Measurements from ENCODE around the gene DPEP2NB. TPM values are rescaled to one million over a fixed set of nuclear protein-coding genes. Genes with fewer than 3 reads are reported as not detected.

Gene DPEP2NB
- total and polyA plus RNA-seq, 2 donors (not counting 3 experiments of a cell fraction or from before 2014, with no cell fraction given): not detected

- DNase-seq (ENCODE audit: low read depth, low spot score) (no peak), FAIRE-seq (no peak)
- H4K20me1 ChIP-seq (replicated peaks; ENCODE audit: control insufficient read depth, extremely low read depth, insufficient read depth, low read length): no peaks in the 10 kb centered on the region
- no peak overlapping the region for H3K4me2 ChIP-seq (ENCODE audit: insufficient read depth, low read length)
- H3K4me3 ChIP-seq (replicated peaks in 1 of 3; ENCODE audit: insufficient read depth in 1 of 3, low read depth in 1 of 3, low read length in 3 of 3): no peak overlapping the region
- CTCF ChIA-PET: interaction anchor here (1.0 to 2.4 kb wide), 3 partner anchors 13 to 51 kb away, joined by 3 to 6 read pairs (median 5); no protein-coding TSS in a partner anchor
- no peaks in the 10 kb centered on the region for H3K36me3 ChIP-seq (ENCODE audit: control insufficient read depth in 2 of 2, extremely low read depth in 1 of 2, insufficient read depth in 2 of 2, low read length in 2 of 2)
- dilution Hi-C loops (cut with MboI; ENCODE audit: extremely low pct_ligation_motif_present, low sequenced_read_pairs): no loop called here
- H3K9ac ChIP-seq (replicated peaks; ENCODE audit: extremely low read depth, insufficient read depth, low read length): no peak overlapping the region
- no peaks in the 10 kb centered on the region for H3K9me1 ChIP-seq (replicated peaks; ENCODE audit: control insufficient read depth, extremely low read depth, insufficient read depth, low read length)
- TF ChIP-seq FOS (IDR thresholded peaks at IDR 0.05; ENCODE audit: borderline replicate concordance, insufficient read depth, low read length) (no peak), EZH2 (IDR thresholded peaks at IDR 0.05; ENCODE audit: borderline replicate concordance, low read depth, low read length, severe bottlenecking) (no peak), POLR2AphosphoS5 (IDR thresholded peaks at IDR 0.05; ENCODE audit: insufficient read depth, low read depth, low read length) (no peak), CTCF (IDR thresholded peaks at IDR 0.05; ENCODE audit: extremely low read depth in 1 of 2, insufficient read depth in 1 of 2, low read depth in 1 of 2, low read length in 2 of 2) (no peak)
- intact Hi-C loops (cut with micrococcal nuclease): no loop called here
- no peak overlapping the region for H3K27ac ChIP-seq (ENCODE audit: insufficient read depth, low read depth, low read length)
- H3K27me3 ChIP-seq (ENCODE audit: control insufficient read depth in 2 of 2, insufficient read depth in 2 of 2, low read length in 2 of 2): no peaks in the 10 kb centered on the region
- H2AFZ ChIP-seq (ENCODE audit: low read depth, low read length): no peak overlapping the region
- H3K79me2 ChIP-seq (ENCODE audit: control insufficient read depth, insufficient read depth, low read length): no peaks in the 10 kb centered on the region
- POLR2A ChIA-PET: no interaction called here
- peaks cover 10% of the 10 kb centered on the region for H3K4me1 ChIP-seq (ENCODE audit: control insufficient read depth, extremely low read depth, insufficient read depth, low read length)
- no peaks in the 10 kb centered on the region for H3K9me3 ChIP-seq (replicated peaks; ENCODE audit: control insufficient read depth, insufficient read depth, low read length)
- no TSS peak for BruUV-seq (replicated peaks)
Measured at GRCh38 chr16:67989322-67990017, 26.2 kb downstream of the DPEP2NB start.

GRCh38 chr16:67988675-67989074 lies 27.0 kb downstream of the DPEP2NB start:
- no peaks in the 10 kb centered on the region for H3K9me1 ChIP-seq (replicated peaks; ENCODE audit: control insufficient read depth, extremely low read depth, insufficient read depth, low read length)
- intact Hi-C loops (cut with micrococcal nuclease) (no loop called here), dilution Hi-C loops (cut with MboI; ENCODE audit: extremely low pct_ligation_motif_present, low sequenced_read_pairs) (no loop called here)
- H3K4me1 ChIP-seq (ENCODE audit: control insufficient read depth, extremely low read depth, insufficient read depth, low read length): peaks cover 17% of the 10 kb centered on the region
- no peak overlapping the region for H3K4me2 ChIP-seq (ENCODE audit: insufficient read depth, low read length)
- POLR2A ChIA-PET: no interaction called here
- no peak for FAIRE-seq
- H4K20me1 ChIP-seq (replicated peaks; ENCODE audit: control insufficient read depth, extremely low read depth, insufficient read depth, low read length): no peaks in the 10 kb centered on the region
- no peak for DNase-seq (ENCODE audit: low read depth, low spot score)
- H3K79me2 ChIP-seq (ENCODE audit: control insufficient read depth, insufficient read depth, low read length): no peaks in the 10 kb centered on the region
- no peak overlapping the region for H2AFZ ChIP-seq (ENCODE audit: low read depth, low read length)
- H3K27me3 ChIP-seq (ENCODE audit: control insufficient read depth in 2 of 2, insufficient read depth in 2 of 2, low read length in 2 of 2): no peaks in the 10 kb centered on the region
- TF ChIP-seq MAX (IDR thresholded peaks at IDR 0.05; ENCODE audit: insufficient read depth, insufficient read length): no peak
- TF ChIP-seq JUN (IDR thresholded peaks at IDR 0.05; ENCODE audit: borderline replicate concordance, insufficient read depth, insufficient read length, low read depth): no peak
- no peak for TF ChIP-seq GATA2 (IDR thresholded peaks at IDR 0.05; ENCODE audit: insufficient read depth, insufficient read length, low read depth, low read length)
- H3K4me3 ChIP-seq (replicated peaks in 1 of 3; ENCODE audit: insufficient read depth in 1 of 3, low read depth in 1 of 3, low read length in 3 of 3): no peak overlapping the region
- no TSS peak for BruUV-seq (replicated peaks)
- no peaks in the 10 kb centered on the region for H3K36me3 ChIP-seq (ENCODE audit: control insufficient read depth in 2 of 2, extremely low read depth in 1 of 2, insufficient read depth in 2 of 2, low read length in 2 of 2)
- H3K9ac ChIP-seq (replicated peaks; ENCODE audit: extremely low read depth, insufficient read depth, low read length): no peak overlapping the region
- no peak overlapping the region for H3K27ac ChIP-seq (ENCODE audit: insufficient read depth, low read depth, low read length)
- CTCF ChIA-PET: interaction anchor here (1.8 to 2.4 kb wide), 2 partner anchors 14 to 52 kb away, joined by 5 to 6 read pairs; no protein-coding TSS in a partner anchor
- no peaks in the 10 kb centered on the region for H3K9me3 ChIP-seq (replicated peaks; ENCODE audit: control insufficient read depth, insufficient read depth, low read length)

Data from endothelial cell of umbilical vein (primary cell).